HG03175 (cell line): ENCODE results near the gene DNTTIP2.
"Not testable (repeated sequence)": the region's sequence is repeated elsewhere in the genome, so short reads cannot be mapped to it uniquely, and the experiment has no call there.

ENCODE experiments used
- ATAC-seq: cut with Tn5 transposase; IDR thresholded peaks from one replicate; pipeline ENCODE4 v1.9.1; 2021; ENCODE audit warnings: mild to moderate bottlenecking, moderate library complexity; ENCODE audit not compliant: unreplicated experiment

DNTTIP2 gene

DNA sequence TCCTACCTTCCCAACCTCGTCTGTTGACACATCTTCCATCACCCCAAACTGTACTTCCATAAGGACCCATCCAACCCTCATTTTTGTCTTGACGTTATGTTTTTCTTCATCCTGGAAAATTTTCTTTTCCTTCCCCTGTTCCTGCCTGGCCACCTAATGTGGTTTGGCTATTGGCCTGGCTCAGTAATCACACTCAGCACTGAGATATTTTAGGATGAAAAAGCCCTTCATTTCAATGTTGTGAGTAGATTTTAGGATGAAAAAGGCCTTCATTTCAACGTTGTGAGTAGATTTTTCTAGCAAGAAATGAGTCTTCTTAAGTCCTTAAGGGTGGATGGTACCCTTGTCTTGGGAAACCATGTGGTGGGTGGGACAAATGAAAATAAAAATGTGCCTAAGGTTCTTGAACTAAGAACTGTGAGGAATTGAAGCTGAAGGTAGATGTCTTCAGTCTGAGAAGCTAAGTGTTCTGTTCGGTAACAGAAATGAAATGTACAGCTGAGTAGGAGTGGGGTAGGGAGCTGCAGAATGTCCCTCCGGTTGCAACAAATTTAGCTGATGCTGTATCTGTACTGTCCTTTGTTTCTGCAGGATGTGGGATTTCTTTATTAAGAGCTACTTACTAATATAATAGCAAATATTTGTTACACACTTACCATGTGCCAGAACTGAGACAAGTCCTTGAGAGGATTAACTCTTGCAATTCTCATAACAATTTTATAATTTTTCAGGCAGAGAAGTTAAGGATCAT lies 36.1 kb downstream of the DNTTIP2 start:
- ATAC-seq = no peak

DNA sequence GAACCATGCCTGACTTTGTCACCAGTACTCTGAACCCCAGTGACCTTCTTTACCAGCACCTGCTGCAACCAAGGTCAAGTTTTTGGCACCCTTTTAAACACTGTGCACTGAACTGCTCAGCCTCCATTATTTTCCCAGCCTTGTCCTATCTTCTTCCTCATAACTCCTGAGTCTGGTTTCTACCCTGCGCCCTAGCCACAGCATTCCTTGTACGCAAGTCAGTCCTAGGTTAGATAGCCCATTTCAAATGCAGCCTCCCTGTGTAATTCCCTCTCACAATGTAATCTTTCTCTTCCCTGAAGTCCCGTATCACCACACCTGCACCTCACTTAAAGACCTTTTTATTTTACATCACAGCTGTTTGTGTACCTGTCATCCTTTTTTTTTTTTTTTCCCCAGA lies 37.2 kb downstream of the DNTTIP2 start:
- ATAC-seq = no peak

DNA sequence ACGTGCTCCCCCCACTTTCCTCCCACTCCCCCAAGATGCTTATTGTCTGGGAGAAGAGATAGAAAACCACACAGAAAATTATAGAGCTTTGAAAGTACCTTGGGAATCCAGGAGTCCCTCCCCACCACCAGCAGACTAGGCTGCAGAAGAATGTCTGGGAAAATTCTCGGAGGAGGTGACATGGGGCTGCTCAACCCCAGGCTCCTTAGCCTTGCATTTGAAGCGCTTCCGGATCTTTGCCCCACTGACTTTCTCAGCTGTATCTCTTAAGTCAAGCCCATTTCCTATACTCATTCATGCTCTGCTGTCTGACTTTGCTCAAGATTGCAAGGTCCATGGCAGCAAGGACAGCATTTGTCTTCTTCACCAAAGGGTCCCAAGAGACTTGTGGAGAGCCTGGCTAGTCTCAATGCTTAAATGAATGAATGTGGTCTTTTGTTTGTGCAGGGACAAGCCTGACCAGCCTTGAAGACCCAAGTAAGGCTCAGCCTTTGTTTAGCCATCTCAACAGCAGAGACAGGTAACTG lies 38.0 kb downstream of the DNTTIP2 start:
- no peak for ATAC-seq

DNA sequence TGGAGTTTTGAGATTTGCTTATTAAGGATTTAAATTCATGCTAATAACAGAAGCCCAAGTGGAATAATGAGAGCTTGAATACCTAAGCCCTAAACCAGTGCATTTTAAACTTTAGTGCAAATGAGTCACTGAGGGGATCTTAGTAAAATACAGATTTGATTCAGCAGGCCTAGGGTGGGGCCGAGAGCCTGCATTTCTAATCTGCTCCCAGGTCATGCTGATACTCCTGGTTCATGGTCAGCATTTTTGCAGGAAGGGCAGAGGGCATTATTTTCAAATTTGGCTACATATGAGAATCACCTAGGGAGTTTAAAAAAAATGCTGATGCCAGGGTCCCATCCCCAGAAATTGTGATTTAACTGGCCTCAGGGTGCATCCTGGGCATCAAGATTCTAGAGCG lies 39.3 kb downstream of the DNTTIP2 start:
- ATAC-seq = no peak

DNA sequence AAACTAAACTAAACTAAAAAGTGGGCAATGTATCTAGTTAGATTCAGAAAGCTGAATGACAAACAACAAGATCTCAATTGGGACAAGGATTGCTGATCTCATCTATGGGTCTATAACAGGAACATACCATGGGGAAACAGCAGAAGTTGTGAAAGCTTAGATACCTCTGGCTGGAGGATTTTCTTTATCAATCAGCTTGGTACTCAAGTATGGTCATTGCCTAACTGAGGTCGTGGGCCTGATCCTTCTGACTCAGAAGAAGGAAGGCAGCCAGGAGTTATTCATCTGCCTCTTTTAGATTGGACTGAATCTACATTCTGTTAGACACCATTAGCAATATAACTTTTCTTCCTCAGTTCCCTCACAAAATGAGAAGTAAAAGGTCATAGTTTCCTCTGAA lies 39.7 kb downstream of the DNTTIP2 start:
- no peak for ATAC-seq

DNA sequence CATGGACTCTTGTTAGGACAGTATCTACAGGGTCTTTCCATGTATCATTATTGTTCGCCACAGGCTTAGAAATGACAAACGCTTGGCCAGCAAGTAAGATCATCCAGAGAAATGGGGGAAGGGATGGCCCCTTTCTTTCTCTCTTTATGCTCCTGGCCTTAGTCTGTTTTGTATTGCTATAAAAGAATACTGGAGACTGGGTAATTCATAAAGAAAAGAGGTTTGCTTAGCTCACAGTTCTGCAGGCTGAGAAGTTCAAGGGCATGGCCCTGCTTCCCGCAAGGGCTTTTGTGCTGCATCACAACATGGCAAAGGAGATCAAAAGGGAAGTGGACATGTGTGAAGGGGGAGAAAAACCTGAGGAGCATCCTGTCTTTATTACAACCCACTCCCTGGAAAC lies 41.0 kb downstream of the DNTTIP2 start:
- ATAC-seq = no peak

DNA sequence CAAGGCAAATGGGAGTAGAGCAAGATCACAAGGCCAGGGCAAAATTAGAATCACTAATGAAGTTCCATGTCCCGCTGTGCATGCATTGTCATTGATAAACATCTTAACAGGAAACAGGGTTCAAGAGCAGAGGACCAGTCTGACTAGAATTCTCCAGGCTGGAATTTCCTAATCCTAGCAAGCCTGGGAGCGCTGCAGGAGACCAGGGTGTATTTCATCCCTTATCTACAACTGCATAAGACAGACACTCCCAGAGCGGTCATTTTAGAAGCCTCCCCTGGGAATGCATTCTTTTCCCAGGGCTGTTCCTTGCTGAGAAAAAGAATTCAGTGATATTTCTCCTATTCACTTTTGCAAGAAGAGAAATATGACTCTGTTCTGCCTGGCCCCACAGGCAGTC lies 45.7 kb downstream of the DNTTIP2 start:
- ATAC-seq = not testable (repeated sequence)

DNA sequence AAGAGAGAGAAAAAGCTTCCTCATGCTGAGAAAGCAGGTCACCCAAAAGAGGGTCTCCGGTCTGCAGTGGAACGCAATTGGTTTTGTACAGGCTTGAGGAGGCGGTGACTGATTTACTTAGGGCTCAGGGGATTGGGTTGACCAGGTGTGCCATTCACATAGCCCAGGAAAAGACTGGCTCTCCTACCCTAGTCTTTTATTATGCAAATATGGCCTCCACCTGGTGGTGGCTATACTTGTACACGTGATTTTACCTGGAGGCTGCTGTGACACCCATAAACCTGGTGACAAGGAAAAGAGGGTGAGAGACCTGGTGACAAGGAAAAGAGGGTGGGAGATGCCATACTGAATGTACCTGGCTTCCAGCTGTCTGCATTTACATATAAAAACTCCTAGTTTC lies 49.9 kb downstream of the DNTTIP2 start:
- no peak for ATAC-seq

DNA sequence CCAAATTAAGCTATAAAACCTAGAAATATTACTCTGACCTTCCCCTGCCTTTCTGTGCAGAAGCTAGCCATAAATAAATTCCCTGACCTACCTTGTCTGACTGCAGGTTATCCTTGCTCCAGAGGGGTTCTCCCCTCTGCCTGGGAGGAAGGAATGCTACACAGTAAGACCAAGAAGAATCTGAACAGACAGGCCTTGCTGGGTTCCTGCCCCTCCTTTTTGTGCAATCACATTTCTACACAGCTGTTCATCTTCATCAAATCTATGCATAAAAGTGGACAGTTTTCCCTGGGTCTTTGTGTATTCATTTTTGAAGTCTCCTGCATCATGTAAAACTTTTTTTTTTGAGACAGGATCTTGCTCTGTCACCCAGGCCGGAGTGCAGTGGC lies 50.6 kb downstream of the DNTTIP2 start:
- no peak for ATAC-seq

DNA sequence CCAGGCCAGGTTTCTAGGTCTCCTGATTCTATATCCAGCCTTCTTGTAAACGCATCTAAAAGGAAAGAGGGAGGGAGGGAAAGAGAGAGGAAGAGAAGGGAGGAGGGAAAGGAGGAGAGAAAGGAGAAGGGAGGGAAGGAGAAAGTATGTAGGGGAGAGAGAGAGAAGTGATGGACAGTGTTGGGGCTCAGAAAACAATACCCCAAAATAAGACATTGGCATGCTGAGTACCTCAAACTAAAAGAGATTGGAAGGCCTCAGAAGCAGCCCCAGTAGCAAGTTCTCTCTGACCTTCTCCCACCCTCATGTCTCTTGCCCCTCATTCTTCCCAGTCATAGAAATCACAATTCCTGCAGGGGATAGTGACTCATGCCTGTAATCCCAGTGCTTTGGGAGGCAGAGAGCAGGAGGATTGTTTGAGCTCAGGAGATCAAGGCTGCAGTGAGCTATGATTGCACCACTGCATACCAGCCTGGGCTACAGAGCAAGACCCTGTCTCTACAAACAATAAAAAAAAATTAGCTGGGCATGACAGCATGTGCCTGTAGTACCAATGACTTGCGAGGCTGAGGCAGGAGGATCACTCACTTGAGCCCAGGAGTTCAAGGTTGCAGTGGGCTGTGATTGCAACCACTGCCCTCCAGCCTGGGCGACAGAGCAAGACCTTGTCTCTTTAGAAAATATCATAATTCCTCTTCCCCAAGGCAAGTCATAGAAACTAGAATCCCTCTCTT lies 51.2 kb downstream of the DNTTIP2 start:
- ATAC-seq = no peak

DNA sequence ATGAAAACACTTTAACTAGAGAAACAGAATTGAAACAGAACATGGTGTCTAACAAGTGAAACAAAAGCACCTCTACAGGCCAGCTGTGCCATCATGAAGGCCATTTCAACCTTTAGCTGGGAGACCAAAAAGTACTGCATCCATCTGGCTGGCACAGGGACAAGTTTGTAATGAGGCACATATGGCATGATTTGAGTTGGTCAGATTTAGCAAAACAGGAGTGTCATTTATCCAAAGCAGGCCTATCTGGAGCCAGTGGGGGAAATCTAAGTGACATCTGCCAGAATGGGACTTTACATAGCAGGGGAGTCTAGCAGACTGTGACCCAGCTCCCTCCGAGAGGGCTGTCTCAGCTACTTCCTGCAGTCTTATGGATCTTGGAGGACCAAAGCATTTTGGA lies 51.9 kb downstream of the DNTTIP2 start:
- ATAC-seq = no peak

DNA sequence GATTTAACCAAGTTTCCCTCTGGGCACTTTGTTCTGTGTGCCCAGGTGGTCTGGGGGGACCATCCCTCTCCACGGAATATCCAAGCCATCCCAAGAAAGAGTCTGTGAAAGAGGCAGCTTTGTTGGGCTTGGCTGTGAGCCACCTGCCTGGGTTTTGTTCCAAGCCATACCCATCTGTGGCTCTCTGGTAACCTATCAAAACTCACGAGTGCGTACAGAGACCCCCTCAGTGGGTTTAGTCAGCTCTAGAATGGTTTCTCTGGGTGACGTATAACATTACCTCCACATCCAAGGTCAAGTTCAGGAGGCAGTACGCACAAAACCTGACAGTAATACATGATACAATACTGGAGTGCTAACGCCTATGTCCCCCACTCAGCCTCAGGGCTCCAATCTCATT lies 54.2 kb downstream of the DNTTIP2 start:
- ATAC-seq = no peak

DNA sequence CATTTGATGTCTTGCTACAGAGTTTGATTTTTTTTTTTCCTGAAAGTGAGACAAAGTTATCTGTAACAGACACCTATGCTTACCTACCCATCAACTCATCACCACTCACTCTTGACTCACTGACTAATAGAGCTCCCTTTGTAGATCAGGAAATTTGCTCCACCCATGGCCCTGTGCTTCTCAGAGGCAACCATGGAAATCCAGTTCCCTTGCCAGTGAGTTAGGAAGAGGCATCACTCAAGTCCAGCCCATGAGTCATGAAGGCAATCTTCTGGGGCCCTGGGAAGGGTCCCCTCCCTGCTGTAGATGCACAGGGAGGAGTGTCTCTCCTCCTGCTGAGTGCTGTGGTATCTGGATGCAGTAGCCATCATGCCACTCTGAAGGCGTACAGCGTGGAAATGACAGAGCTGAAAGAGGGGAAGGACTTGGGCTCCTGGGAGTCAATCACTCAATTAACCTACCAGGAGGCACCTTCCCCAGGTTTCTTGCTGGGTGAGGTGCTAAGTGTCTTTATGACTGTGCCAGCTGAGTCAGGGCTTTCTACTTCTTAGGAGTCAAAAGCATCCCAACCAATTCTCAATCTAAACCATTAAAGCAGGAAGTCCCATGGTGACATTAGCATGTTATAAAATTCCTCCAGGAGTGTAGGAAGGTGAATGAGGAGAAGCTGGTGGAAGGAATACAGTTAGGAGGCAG lies 56.1 kb downstream of the DNTTIP2 start:
- ATAC-seq = no peak

DNA sequence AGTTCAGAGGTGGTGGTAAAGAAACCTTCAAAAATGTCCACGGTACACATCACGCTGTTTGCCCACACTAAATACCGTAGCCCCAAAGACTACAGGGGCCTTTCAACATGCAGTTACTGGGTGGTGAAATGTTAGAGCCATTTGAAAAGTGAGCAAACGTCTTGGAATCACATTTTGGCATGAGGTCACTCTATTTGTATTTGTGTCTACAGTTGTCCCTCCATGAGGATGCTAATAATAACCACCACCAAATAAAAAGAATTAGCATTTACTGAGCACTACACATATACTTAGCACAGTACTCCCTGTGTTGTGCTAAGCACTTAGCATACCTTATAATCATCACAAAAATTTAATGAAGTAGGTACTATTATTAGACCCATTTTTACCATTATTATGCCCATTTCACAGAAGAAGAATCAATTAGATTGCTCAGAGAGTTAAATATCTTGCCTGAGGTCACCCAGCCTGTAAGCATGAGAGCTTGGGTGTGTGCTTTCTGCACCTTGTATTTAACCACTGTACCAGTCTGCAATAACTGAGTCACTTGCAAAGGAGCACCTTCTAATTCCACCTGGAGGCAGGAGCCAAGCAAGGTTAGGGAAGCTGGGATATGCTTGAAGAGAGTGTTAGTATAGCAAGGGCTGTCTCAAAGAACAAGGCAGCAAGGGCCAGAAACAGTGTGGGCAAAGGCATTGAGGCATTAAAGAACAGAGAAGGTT lies 57.4 kb downstream of the DNTTIP2 start:
- no peak for ATAC-seq

DNA sequence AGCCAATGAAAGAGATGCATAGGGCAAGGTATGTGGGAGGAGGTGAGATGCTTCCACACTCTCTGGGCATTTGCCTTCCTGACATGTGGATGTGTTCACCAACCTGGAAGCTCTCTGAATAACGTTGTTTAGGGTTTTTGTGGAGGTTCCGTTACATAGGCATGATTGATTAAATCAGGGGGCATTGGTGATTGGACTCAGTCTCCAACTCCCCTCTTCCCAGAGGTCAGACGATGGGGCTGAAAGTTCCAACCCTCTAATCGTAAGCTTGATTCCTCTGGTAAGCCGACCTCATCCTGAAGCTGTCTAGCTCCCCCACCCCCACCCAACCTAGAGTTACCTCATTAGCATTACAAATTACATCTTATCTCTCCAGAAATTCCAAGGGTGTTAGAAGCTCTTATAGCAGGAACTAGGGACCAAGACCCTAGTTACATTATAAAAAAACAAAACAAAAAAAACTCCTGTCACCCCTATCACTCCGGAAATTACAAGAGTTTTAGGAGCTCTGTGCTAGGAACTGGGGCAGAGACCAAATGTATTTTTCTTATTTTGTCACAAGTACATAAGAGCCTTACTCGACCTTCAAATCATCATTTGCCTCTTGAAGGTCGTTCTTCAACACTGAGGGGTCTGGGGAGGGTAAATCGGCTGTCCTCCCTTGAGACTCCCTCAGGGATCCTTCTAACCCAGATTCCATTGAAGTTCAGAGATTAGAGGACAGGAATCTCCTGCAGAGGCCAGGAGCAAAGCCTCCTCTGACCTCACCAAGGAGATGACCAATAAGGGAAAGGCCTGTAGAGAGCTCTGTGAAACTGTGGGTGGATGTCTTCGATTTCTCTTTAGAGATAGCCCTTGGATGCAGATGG lies 58.2 kb downstream of the DNTTIP2 start:
- ATAC-seq = no peak

DNA sequence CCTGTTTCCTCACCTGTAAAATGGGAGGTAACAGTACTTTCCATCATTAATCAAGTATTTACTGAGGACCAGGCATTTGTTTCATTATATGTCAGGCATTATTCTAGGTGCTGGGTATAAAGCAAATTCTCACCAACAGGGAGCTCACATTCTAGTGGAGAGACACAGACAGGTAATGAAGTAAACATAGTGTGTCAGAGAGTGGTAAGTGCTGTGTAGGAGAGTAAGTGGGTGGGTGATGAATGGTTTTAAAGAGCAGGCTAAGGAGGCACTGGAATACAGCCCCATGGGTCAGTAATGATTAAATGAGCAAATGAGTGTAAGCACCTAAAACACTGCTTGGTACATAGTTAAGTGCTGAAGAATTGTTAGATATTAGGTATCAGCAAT lies 60.4 kb downstream of the DNTTIP2 start:
- ATAC-seq = no peak

DNA sequence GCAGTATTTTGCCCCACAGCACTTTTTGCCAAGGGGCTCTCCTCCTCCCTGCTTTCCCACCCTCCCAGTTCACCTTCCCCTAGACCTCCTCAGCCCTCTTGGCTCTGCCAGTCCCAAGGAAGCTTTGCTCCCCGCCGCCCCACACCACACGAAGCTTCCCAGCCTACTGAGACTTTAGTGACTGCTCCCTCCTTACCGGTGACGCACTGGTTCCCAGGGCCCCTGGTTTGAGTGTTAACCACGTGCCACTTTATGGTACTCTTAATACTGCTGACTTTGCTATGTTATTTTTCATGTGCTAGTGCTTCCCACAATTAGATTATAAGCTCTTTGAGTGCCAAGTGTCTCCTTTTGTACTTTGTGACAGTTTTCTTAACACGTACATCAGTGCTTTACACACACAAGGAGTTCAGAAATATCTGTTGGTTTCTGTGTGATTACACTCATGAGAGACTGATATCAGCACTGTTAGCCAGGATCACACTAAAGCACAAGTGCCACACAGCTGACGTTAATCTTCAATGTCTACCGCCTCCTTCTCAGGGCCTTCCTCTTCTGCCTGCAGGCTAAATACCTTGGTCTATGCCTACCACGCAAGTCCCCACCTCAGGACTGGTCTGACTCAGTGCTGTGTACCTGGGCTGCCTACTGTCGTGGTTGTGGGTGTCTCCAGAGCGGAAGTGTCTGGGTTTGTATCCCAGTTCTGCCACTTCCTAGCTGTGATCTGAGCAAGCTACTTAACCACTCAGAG lies 61.0 kb downstream of the DNTTIP2 start:
- no peak for ATAC-seq

DNA sequence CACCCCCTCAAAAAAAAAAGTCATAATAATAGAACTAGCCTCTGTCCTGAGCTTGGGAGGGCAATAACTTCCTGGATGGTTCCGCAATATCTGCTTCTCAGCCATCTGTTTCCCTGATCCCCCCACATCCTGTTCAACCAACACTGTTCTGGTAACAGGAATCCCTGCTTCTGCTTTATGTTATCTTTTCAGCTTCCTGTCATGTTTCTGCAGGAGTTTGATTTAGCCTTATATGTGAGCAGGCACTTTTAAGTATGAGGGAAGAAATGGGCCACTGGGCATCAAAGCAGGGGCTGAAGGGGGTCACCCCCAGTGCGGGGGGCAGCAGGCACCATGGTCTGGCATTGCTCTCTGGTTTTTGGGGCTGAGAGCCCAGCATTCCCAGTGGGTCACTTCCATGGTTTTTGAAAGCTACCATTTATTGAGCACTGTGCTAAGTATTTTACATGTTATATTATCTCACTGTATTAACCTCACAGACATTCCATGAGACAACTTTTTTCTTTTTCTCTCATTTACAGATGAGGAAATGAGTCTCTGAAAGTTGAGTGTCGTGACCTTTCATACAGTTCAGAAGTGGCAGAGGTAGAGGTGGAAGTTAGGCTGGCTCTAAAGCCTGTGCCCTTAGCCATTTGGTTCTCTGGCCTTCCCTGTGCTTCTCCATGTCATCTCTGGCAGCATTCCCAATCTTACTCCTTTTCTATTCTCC lies 61.9 kb downstream of the DNTTIP2 start:
- no peak for ATAC-seq
